ENCODE results near the gene ANTXR1.

DNA sequence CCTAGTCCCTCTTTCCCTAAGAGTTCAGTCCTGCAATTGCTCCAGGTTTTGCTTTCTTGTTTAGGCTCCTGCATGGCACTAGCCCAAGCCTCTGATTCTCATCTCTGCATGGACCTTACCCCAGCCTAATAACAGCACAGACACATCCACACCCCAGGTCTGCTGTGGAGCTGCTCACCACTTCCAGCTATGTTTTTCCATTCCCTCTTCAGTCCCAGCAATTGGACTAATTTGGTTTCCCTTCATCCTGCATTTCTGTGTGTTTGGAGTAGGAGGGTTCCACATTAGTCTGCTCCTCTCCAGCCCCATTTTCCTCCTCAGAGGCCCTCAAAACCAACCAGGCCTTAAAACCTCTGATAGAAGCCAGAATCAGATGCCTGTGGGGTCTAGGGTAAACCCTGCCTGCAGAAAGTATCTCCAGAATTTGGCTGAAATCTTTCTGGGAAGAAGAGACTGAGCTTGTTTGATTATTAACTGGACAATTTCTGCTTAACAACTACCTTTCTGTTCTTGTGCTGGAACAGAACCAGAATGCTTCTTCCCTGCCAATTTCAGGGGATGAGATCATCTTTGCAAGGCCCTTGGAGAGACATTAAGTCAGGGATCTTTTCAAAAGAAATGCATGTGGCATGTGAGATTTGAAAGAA, 278.1 kb downstream of the ANTXR1 start:
- TF ChIP-seq, protein P1, sequence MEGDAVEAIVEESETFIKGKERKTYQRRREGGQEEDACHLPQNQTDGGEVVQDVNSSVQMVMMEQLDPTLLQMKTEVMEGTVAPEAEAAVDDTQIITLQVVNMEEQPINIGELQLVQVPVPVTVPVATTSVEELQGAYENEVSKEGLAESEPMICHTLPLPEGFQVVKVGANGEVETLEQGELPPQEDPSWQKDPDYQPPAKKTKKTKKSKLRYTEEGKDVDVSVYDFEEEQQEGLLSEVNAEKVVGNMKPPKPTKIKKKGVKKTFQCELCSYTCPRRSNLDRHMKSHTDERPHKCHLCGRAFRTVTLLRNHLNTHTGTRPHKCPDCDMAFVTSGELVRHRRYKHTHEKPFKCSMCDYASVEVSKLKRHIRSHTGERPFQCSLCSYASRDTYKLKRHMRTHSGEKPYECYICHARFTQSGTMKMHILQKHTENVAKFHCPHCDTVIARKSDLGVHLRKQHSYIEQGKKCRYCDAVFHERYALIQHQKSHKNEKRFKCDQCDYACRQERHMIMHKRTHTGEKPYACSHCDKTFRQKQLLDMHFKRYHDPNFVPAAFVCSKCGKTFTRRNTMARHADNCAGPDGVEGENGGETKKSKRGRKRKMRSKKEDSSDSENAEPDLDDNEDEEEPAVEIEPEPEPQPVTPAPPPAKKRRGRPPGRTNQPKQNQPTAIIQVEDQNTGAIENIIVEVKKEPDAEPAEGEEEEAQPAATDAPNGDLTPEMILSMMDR (IDR thresholded peaks at IDR 0.05): no peak
- TF ChIP-seq POLR2A (IDR thresholded peaks at IDR 0.05): no peak

Data from uterus (tissue), 2 donors.